Measurements from ENCODE around the gene DRC1.
A peak's percentile ranks its signal among the peaks of the same experiment; 100 is the strongest.
"Not testable (repeated sequence)": the region's sequence is repeated elsewhere in the genome, so short reads cannot be mapped to it uniquely, and the experiment has no call there.

Gene DRC1

GRCh38 chr2:26466662-26467310 lies 65.1 kb downstream of the DRC1 start:
- Histone ChIP-seq H3K4me1 (ENCODE audit: control insufficient read depth, low read length) (no peaks in the 10 kb centered on the region), H3K4me2 (ENCODE audit: low read length) (no peak overlapping the region), H3K27me3 (ENCODE audit: control insufficient read depth, low read length) (no peaks in the 10 kb centered on the region), H3F3A (ENCODE audit: control insufficient read depth, insufficient read depth) (no peaks in the 10 kb centered on the region), H3K9me2 (replicated peaks; ENCODE audit: control insufficient read depth, low read length) (no peaks in the 10 kb centered on the region), H4K20me1 (ENCODE audit: control insufficient read depth, insufficient read depth, low read depth, low read length) (no peaks in the 10 kb centered on the region), H3K4me3 (ENCODE audit: low read length) (no peak overlapping the region), H3K36me3 (ENCODE audit: control insufficient read depth, low read length) (no peaks in the 10 kb centered on the region), H3K9me3 (ENCODE audit: control insufficient read depth, insufficient read depth, low read length) (peaks cover 13% of the 10 kb centered on the region; the same call in 1 of the 2 replicates), H3K27ac (ENCODE audit: low read depth, low read length) (no peak overlapping the region), H3K79me2 (ENCODE audit: control insufficient read depth, low read length) (no peaks in the 10 kb centered on the region)
- no peak for TF ChIP-seq CTCF (IDR thresholded peaks at IDR 0.05; ENCODE audit: low read depth, low read length, poor library complexity, severe bottlenecking)
- TF ChIP-seq EZH2phosphoT487 (IDR thresholded peaks at IDR 0.05; ENCODE audit: borderline replicate concordance, low read length): no peak

GRCh38 chr2:26468544-26468943 lies 66.8 kb downstream of the DRC1 start:
- not testable (repeated sequence) for H3K4me3 ChIP-seq (ENCODE audit: low read length)

GRCh38 chr2:26469092-26469710 lies 67.5 kb downstream of the DRC1 start:
- Histone ChIP-seq H4K20me1 (ENCODE audit: control insufficient read depth, insufficient read depth, low read depth, low read length) (no peaks in the 10 kb centered on the region), H3K4me2 (ENCODE audit: low read length) (no peak overlapping the region), H3K36me3 (ENCODE audit: control insufficient read depth, low read length) (no peaks in the 10 kb centered on the region), H3K4me1 (ENCODE audit: control insufficient read depth, low read length) (no peaks in the 10 kb centered on the region), H3K4me3 (ENCODE audit: low read length) (no peak overlapping the region), H3F3A (ENCODE audit: control insufficient read depth, insufficient read depth) (no peaks in the 10 kb centered on the region), H3K9me2 (replicated peaks; ENCODE audit: control insufficient read depth, low read length) (no peaks in the 10 kb centered on the region), H3K79me2 (ENCODE audit: control insufficient read depth, low read length) (no peaks in the 10 kb centered on the region), H3K27me3 (ENCODE audit: control insufficient read depth, low read length) (no peaks in the 10 kb centered on the region), H3K27ac (ENCODE audit: low read depth, low read length) (no peak overlapping the region), H3K9me3 (ENCODE audit: control insufficient read depth, insufficient read depth, low read length) (peaks cover 14% of the 10 kb centered on the region; the same call in 1 of the 2 replicates)
- peak; percentile 83 for TF ChIP-seq CTCF (IDR thresholded peaks at IDR 0.05; ENCODE audit: low read depth, low read length, poor library complexity, severe bottlenecking)
- TF ChIP-seq EZH2phosphoT487 (IDR thresholded peaks at IDR 0.05; ENCODE audit: borderline replicate concordance, low read length): no peak

More at GRCh38 chr2:26468544-26468943, 66.8 kb downstream of the DRC1 start:
- not testable (repeated sequence) for H3K4me1 ChIP-seq (ENCODE audit: control insufficient read depth, low read length); H3K4me2 ChIP-seq (ENCODE audit: low read length); H3K9me2 ChIP-seq (replicated peaks; ENCODE audit: control insufficient read depth, low read length); H3K27ac ChIP-seq (ENCODE audit: low read depth, low read length); H4K20me1 ChIP-seq (ENCODE audit: control insufficient read depth, insufficient read depth, low read depth, low read length); H3F3A ChIP-seq (ENCODE audit: control insufficient read depth, insufficient read depth); H3K36me3 ChIP-seq (ENCODE audit: control insufficient read depth, low read length); H3K27me3 ChIP-seq (ENCODE audit: control insufficient read depth, low read length); H3K79me2 ChIP-seq (ENCODE audit: control insufficient read depth, low read length)
- peaks cover 14% of the 10 kb centered on the region; the same call in 1 of the 2 replicates for H3K9me3 ChIP-seq (ENCODE audit: control insufficient read depth, insufficient read depth, low read length)

DNA sequence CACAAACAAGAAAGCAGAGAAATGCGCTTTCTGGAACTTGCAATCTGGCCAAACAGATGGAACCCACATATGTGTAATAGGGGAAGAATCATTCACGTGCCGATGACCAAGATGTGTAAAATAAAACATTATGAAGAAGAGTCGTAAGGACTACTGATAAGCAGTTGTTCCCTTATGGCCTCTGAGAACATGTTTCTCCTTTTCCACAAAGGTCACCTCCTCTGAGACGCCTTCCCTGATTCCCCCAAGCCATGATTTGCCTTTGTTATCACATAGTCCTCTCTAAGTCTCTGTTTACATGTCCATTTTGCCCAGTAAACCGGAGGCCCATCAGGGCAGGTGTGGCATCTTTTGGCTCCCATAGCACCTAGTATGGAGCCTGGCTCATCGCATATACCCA lies 68.2 kb downstream of the DRC1 start:
- no peak overlapping the region for H3K4me2 ChIP-seq (ENCODE audit: low read length)
- H3F3A ChIP-seq (ENCODE audit: control insufficient read depth, insufficient read depth): no peaks in the 10 kb centered on the region
- no peak overlapping the region for H3K4me3 ChIP-seq (ENCODE audit: low read length)
- H4K20me1 ChIP-seq (ENCODE audit: control insufficient read depth, insufficient read depth, low read depth, low read length): no peaks in the 10 kb centered on the region
- H3K4me1 ChIP-seq (ENCODE audit: control insufficient read depth, low read length): no peaks in the 10 kb centered on the region
- no peaks in the 10 kb centered on the region for H3K79me2 ChIP-seq (ENCODE audit: control insufficient read depth, low read length)
- H3K27me3 ChIP-seq (ENCODE audit: control insufficient read depth, low read length): no peaks in the 10 kb centered on the region
- H3K36me3 ChIP-seq (ENCODE audit: control insufficient read depth, low read length): no peaks in the 10 kb centered on the region
- no peaks in the 10 kb centered on the region for H3K9me2 ChIP-seq (replicated peaks; ENCODE audit: control insufficient read depth, low read length)
- peaks cover 14% of the 10 kb centered on the region; the same call in 1 of the 2 replicates for H3K9me3 ChIP-seq (ENCODE audit: control insufficient read depth, insufficient read depth, low read length)
- no peak for TF ChIP-seq EZH2phosphoT487 (IDR thresholded peaks at IDR 0.05; ENCODE audit: borderline replicate concordance, low read length)
- no peak for TF ChIP-seq CTCF (IDR thresholded peaks at IDR 0.05; ENCODE audit: low read depth, low read length, poor library complexity, severe bottlenecking)
- H3K27ac ChIP-seq (ENCODE audit: low read depth, low read length): no peak overlapping the region

Measured in DOHH2 (cell line).